Measurements from ENCODE around the gene TSHZ1.

Gene TSHZ1

GRCh38 chr18:75202696-75203365 is 7.8 kb upstream of the TSHZ1 start:
- TF ChIP-seq, protein P1, sequence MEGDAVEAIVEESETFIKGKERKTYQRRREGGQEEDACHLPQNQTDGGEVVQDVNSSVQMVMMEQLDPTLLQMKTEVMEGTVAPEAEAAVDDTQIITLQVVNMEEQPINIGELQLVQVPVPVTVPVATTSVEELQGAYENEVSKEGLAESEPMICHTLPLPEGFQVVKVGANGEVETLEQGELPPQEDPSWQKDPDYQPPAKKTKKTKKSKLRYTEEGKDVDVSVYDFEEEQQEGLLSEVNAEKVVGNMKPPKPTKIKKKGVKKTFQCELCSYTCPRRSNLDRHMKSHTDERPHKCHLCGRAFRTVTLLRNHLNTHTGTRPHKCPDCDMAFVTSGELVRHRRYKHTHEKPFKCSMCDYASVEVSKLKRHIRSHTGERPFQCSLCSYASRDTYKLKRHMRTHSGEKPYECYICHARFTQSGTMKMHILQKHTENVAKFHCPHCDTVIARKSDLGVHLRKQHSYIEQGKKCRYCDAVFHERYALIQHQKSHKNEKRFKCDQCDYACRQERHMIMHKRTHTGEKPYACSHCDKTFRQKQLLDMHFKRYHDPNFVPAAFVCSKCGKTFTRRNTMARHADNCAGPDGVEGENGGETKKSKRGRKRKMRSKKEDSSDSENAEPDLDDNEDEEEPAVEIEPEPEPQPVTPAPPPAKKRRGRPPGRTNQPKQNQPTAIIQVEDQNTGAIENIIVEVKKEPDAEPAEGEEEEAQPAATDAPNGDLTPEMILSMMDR (IDR thresholded peaks at IDR 0.05; ENCODE audit: control extremely low read depth, extremely low read depth, low read depth, missing control alignments): no peak
- no peak for DNase-seq (ENCODE audit: extremely low spot score)
- CTCF ChIA-PET: no interaction called here
- POLR2A ChIA-PET: no interaction called here

- CTCF ChIA-PET: no interaction called here
These were observed 7.0 kb upstream of the TSHZ1 start for GRCh38 chr18:75203416-75204268.

GRCh38 chr18:75204269-75204731 is 6.3 kb upstream of the TSHZ1 start:
- CTCF ChIA-PET: no interaction called here
- TF ChIP-seq, protein P1 (IDR thresholded peaks at IDR 0.05; ENCODE audit: control extremely low read depth, extremely low read depth, low read depth, missing control alignments): no peak
- DNase-seq (ENCODE audit: extremely low spot score): no peak
- POLR2A ChIA-PET: no interaction called here

More at GRCh38 chr18:75203416-75204268, 7.0 kb upstream of the TSHZ1 start:
- TF ChIP-seq, protein P1 (IDR thresholded peaks at IDR 0.05; ENCODE audit: control extremely low read depth, extremely low read depth, low read depth, missing control alignments): no peak
- POLR2A ChIA-PET: no interaction called here
- no peak for DNase-seq (ENCODE audit: extremely low spot score)

GRCh38 chr18:75204732-75205513 is 5.7 kb upstream of the TSHZ1 start:
- ChIA-PET CTCF (no interaction called here), POLR2A (no interaction called here)
- DNase-seq (ENCODE audit: extremely low spot score): no peak
- TF ChIP-seq, protein P1 (IDR thresholded peaks at IDR 0.05; ENCODE audit: control extremely low read depth, extremely low read depth, low read depth, missing control alignments): no peak

DNA sequence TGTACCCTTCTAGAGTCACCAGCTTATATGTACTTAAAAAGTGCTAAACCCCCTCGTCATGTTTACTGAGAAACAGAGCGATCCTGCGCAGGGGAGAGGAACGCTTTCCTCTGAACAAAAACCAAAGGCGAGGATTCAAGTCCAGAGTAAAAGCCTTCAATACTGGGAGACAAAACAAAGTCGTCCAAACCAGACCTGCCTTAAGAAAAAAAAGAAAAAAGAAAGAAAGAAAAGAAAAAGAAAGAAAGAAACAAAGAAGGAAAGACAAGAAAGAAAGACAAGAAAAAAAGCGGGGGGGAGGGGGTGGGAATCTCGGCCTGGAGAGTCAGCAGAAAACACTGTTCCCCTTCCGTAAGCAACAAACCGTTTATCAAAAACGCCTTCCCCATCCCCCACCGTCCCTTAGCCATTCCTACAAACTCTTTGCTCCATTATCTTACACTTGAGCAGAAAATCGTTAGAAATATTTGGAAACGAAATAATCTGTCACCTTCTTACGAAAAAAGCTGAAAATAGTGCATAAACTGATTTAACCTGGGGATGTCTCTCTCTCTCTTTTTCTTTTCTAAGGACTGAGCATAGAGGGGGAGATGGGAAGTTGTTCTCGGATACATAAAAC is 5.0 kb upstream of the TSHZ1 start:
- CTCF ChIA-PET: no interaction called here
- POLR2A ChIA-PET: no interaction called here
- TF ChIP-seq, protein P1 (IDR thresholded peaks at IDR 0.05; ENCODE audit: control extremely low read depth, extremely low read depth, low read depth, missing control alignments): no peak
- DNase-seq (ENCODE audit: extremely low spot score): no peak

Measured in GM10248 (cell line).